ENCODE data around the gene PNLIPRP1. TPM values are rescaled to one million over a fixed set of nuclear protein-coding genes. Genes with fewer than 3 reads are reported as not detected.

Gene PNLIPRP1
- total RNA-seq, 1 experiment from 2014 or later, result not detected

- DNase-seq (ENCODE audit: low read depth), result no peak
These were observed 9.2 kb downstream of the PNLIPRP1 start for GRCh38 chr10:116599991-116600390.

GRCh38 chr10:116602648-116603400 lies 12.1 kb downstream of the PNLIPRP1 start:
- no peak for DNase-seq (ENCODE audit: low read depth)

- DNase-seq (ENCODE audit: low read depth), result no peak
These were observed 15.3 kb downstream of the PNLIPRP1 start for GRCh38 chr10:116606061-116606483.

- no peak for DNase-seq (ENCODE audit: low read depth)
These were observed 16.6 kb downstream of the PNLIPRP1 start for GRCh38 chr10:116607336-116607735.

GRCh38 chr10:116608686-116609594 lies 18.2 kb downstream of the PNLIPRP1 start:
- DNase-seq (ENCODE audit: low read depth), result no peak

GRCh38 chr10:116610443-116611152 lies 19.8 kb downstream of the PNLIPRP1 start:
- no peak for DNase-seq (ENCODE audit: low read depth)

GRCh38 chr10:116611153-116611545 lies 20.4 kb downstream of the PNLIPRP1 start:
- no peak for DNase-seq (ENCODE audit: low read depth)

GRCh38 chr10:116612107-116612769 lies 21.5 kb downstream of the PNLIPRP1 start:
- DNase-seq (ENCODE audit: low read depth), result no peak

- no peak for DNase-seq (ENCODE audit: low read depth)
These were observed 22.7 kb downstream of the PNLIPRP1 start for GRCh38 chr10:116613471-116613870.

GRCh38 chr10:116614796-116615195 lies 24.0 kb downstream of the PNLIPRP1 start:
- DNase-seq (ENCODE audit: low read depth), result no peak

- DNase-seq (ENCODE audit: low read depth), result no peak
These were observed 24.5 kb downstream of the PNLIPRP1 start for GRCh38 chr10:116615199-116615776.

GRCh38 chr10:116620423-116621400 lies 30.0 kb downstream of the PNLIPRP1 start, which contains the start of gene PNLIPRP2:
Gene PNLIPRP2, plus strand, starts transcription at chr10:116620953.
- DNase-seq (ENCODE audit: low read depth), result no peak

- no peak for DNase-seq (ENCODE audit: low read depth)
These were observed 30.7 kb downstream of the PNLIPRP1 start for GRCh38 chr10:116621476-116621875.

GRCh38 chr10:116621934-116622655 lies 31.3 kb downstream of the PNLIPRP1 start:
- no peak for DNase-seq (ENCODE audit: low read depth)

- no peak for DNase-seq (ENCODE audit: low read depth)
These were observed 35.1 kb downstream of the PNLIPRP1 start for GRCh38 chr10:116625845-116626244.

- DNase-seq (ENCODE audit: low read depth), result no peak
These were observed 36.1 kb downstream of the PNLIPRP1 start for GRCh38 chr10:116626815-116627214.

- DNase-seq (ENCODE audit: low read depth), result no peak
These were observed 36.7 kb downstream of the PNLIPRP1 start for GRCh38 chr10:116627386-116627933.

- DNase-seq (ENCODE audit: low read depth), result no peak
These were observed 38.6 kb downstream of the PNLIPRP1 start for GRCh38 chr10:116629340-116629739.

GRCh38 chr10:116630020-116630419 lies 39.3 kb downstream of the PNLIPRP1 start:
- DNase-seq (ENCODE audit: low read depth), result no peak

Measured in RPMI7951 (cell line).